ENCODE results near the gene PRSS1. TPM values are rescaled to one million over a fixed set of nuclear protein-coding genes. Genes with fewer than 3 reads are reported as not detected.
"Not testable (repeated sequence)": the region's sequence is repeated elsewhere in the genome, so short reads cannot be mapped to it uniquely, and the experiment has no call there.

The PRSS1 gene
- total and polyA plus RNA-seq, 3 experiments from 2014 or later, result not detected

DNA sequence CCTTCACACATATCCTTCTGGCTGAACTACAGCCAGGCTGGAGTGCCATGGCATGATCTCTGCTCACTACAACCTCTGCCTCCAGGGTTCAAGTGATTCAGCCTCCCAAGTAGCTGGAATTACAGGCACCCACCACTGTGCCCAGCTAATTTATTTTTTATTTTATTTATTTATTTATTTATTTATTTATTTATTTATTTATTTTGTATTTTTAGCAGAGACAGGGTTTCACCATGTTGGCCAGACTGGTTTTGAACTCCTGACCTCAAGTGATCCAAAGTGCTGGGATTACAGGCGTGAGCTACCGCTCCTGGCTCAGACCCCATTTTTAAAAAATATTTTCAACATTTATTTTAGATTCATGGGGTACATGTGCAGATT lies 27.6 kb downstream of the PRSS1 start:
- H3K4me3 Mint-ChIP-seq; H3K4me3 ChIP-seq (ENCODE audit: low read length); H3K27ac ChIP-seq (ENCODE audit: low read depth, low read length); H3K27me3 ChIP-seq (ENCODE audit: insufficient read depth, low read length, poor library complexity, severe bottlenecking); H3K9me3 Mint-ChIP-seq; H3K4me1 Mint-ChIP-seq; H3K36me3 ChIP-seq (ENCODE audit: insufficient read depth, low read length); H3K27me3 Mint-ChIP-seq; H3K27ac Mint-ChIP-seq; H3K4me1 ChIP-seq (ENCODE audit: insufficient read depth, low read length); POLR2A ChIA-PET; H3K9me3 ChIP-seq (ENCODE audit: low read length); H3K36me3 Mint-ChIP-seq; DNase-seq: not testable (repeated sequence)
- CTCF ChIA-PET, result interaction anchor here (1.4 kb wide), 1 partner anchor 37 kb away, joined by 3 read pairs; no protein-coding TSS in a partner anchor

GRCh38 chr7:142777318-142777717 lies 28.0 kb downstream of the PRSS1 start:
- Histone ChIP-seq H3K4me3 (ENCODE audit: low read length) (no peak overlapping the region), H3K4me1 (ENCODE audit: insufficient read depth, low read length) (no peaks in the 10 kb centered on the region), H3K27me3 (ENCODE audit: insufficient read depth, low read length, poor library complexity, severe bottlenecking) (no peaks in the 10 kb centered on the region), H3K27ac (ENCODE audit: low read depth, low read length) (no peak overlapping the region), H3K36me3 (ENCODE audit: insufficient read depth, low read length) (no peaks in the 10 kb centered on the region), H3K9me3 (ENCODE audit: low read length) (no peaks in the 10 kb centered on the region)
- ChIA-PET CTCF (interaction anchor here (1.4 to 1.6 kb wide), 2 partner anchors 34 to 36 kb away, joined by 3 to 5 read pairs; no protein-coding TSS in a partner anchor), POLR2A (no interaction called here)
- Mint-ChIP-seq H3K4me3 (no peak overlapping the region), H3K27me3 (no peaks in the 10 kb centered on the region), H3K27ac (peak overlapping the region in 1 of 8 donors; percentile 28), H3K36me3 (peaks cover 0 to 2% (median 0%) of the 10 kb centered on the region in 3 donors), H3K9me3 (no peaks in the 10 kb centered on the region), H3K4me1 (no peaks in the 10 kb centered on the region)
- no peak for DNase-seq

DNA sequence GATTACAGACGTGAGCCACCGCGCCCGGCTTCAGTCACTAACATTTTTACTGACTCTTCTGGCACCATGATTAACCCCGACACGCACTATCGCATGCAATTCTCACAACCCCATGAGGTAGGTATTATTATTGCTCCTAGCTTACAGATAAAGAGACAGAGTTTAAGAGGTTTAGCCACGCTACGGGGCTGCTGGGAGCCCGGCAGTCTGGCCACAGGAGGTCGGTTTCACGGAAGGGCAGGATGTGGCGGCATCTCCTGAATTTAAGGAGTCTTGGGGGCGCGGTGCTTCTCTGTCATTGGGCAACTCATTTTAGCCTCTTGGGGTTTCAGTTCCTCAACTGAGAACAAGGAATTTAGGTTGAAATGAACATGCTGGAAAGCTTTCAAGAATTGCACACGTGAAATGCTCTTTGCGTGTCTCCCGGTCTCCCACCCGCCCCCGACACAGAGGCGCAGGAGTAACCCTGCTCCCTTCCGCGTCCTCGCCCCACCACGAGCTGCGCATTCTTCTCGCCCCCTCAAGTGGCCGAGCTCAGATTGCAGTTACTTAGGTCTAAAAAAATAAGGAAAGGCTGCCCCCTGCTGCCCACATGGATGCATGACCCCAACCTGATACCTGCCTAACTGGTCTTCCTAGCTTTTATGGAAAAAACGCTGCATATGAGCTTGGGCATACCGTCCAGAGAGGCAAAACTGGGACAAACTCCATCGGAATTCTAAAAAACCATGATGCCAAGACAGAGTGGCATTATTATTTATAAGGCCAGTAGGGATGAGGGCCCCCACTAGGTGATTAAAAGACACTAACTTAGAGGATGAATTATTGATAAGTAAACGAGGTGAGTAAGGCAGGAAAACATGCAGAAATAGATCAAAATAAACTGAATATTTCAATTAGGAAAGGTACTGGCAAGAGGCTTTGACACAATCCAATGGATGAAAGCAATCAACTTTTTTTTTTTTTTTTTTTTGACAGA lies 33.9 kb downstream of the PRSS1 start:
- H3K27me3 ChIP-seq (ENCODE audit: insufficient read depth, low read length, poor library complexity, severe bottlenecking), result no peaks in the 10 kb centered on the region
- H3K4me1 Mint-ChIP-seq, result peaks cover 9 to 21% (median 15%) of the 10 kb centered on the region in 3 donors
- no peaks in the 10 kb centered on the region for H3K36me3 ChIP-seq (ENCODE audit: insufficient read depth, low read length)
- DNase-seq, result peak; percentile 60 to 85 (median 74)
- no peaks in the 10 kb centered on the region for H3K9me3 Mint-ChIP-seq
- H3K4me1 ChIP-seq (ENCODE audit: insufficient read depth, low read length), result peaks cover 9% of the 10 kb centered on the region
- H3K9me3 ChIP-seq (ENCODE audit: low read length), result no peaks in the 10 kb centered on the region
- no peak overlapping the region for H3K27ac ChIP-seq (ENCODE audit: low read depth, low read length)
- ChIA-PET POLR2A (interaction anchor here (1.1 to 19.9 kb wide), 3 partner anchors 14 to 151 kb away, joined by 3 to 1213 read pairs (median 392); no protein-coding TSS in a partner anchor), CTCF (interaction anchor here (0.7 to 21.1 kb wide), 14 partner anchors 11 to 158 kb away, joined by 3 to 508 read pairs (median 5); no protein-coding TSS in a partner anchor)
- no peaks in the 10 kb centered on the region for H3K27me3 Mint-ChIP-seq
- peak overlapping the region; percentile 79 to 91 (median 83) for H3K4me3 Mint-ChIP-seq
- peak overlapping the region; percentile 84 to 100 (median 94) for H3K27ac Mint-ChIP-seq
- peak overlapping the region; percentile 49 for H3K4me3 ChIP-seq (ENCODE audit: low read length)
- peaks cover 4 to 18% (median 5%) of the 10 kb centered on the region in 3 donors for H3K36me3 Mint-ChIP-seq

- Mint-ChIP-seq H3K36me3 (peaks cover 6 to 27% (median 8%) of the 10 kb centered on the region in 3 donors), H3K27me3 (no peaks in the 10 kb centered on the region), H3K4me1 (peaks cover 9 to 21% (median 15%) of the 10 kb centered on the region in 3 donors), H3K9me3 (no peaks in the 10 kb centered on the region), H3K4me3 (no peak overlapping the region), H3K27ac (peak overlapping the region in 7 of 8 donors; percentile 50 to 100 (median 99))
- Histone ChIP-seq H3K36me3 (ENCODE audit: insufficient read depth, low read length) (peaks cover 7% of the 10 kb centered on the region), H3K4me3 (ENCODE audit: low read length) (no peak overlapping the region), H3K27ac (ENCODE audit: low read depth, low read length) (no peak overlapping the region), H3K27me3 (ENCODE audit: insufficient read depth, low read length, poor library complexity, severe bottlenecking) (no peaks in the 10 kb centered on the region), H3K9me3 (ENCODE audit: low read length) (no peaks in the 10 kb centered on the region), H3K4me1 (ENCODE audit: insufficient read depth, low read length) (peaks cover 9% of the 10 kb centered on the region)
- CTCF ChIA-PET, result interaction anchor here (0.6 to 21.1 kb wide), 5 partner anchors 14 to 152 kb away, joined by 3 to 508 read pairs (median 26); no protein-coding TSS in a partner anchor
- POLR2A ChIA-PET, result interaction anchor here (0.6 to 19.9 kb wide), 5 partner anchors 13 to 133 kb away, joined by 3 to 1213 read pairs (median 17); no protein-coding TSS in a partner anchor
- no peak for DNase-seq
These were observed 34.8 kb downstream of the PRSS1 start for GRCh38 chr7:142784096-142784495.

- CTCF ChIA-PET, result interaction anchor here (0.6 to 21.1 kb wide), 5 partner anchors 13 to 152 kb away, joined by 3 to 508 read pairs (median 26); no protein-coding TSS in a partner anchor
- peaks cover 9% of the 10 kb centered on the region for H3K4me1 ChIP-seq (ENCODE audit: insufficient read depth, low read length)
- Mint-ChIP-seq H3K27ac (peak overlapping the region; percentile 91 to 100 (median 99)), H3K27me3 (no peaks in the 10 kb centered on the region), H3K36me3 (peaks cover 11 to 33% (median 13%) of the 10 kb centered on the region in 3 donors), H3K4me1 (peaks cover 9 to 21% (median 15%) of the 10 kb centered on the region in 3 donors), H3K4me3 (peak overlapping the region; percentile 20 to 91 (median 61)), H3K9me3 (no peaks in the 10 kb centered on the region)
- DNase-seq, result peak in 3 of 5 donors; percentile 58 to 73 (median 62)
- POLR2A ChIA-PET, result interaction anchor here (0.6 to 19.9 kb wide), 7 partner anchors 13 to 467 kb away, joined by 3 to 1213 read pairs (median 7); no protein-coding TSS in a partner anchor
- peak overlapping the region; percentile 85 for H3K27ac ChIP-seq (ENCODE audit: low read depth, low read length)
- no peak overlapping the region for H3K4me3 ChIP-seq (ENCODE audit: low read length)
- no peaks in the 10 kb centered on the region for H3K27me3 ChIP-seq (ENCODE audit: insufficient read depth, low read length, poor library complexity, severe bottlenecking)
- H3K36me3 ChIP-seq (ENCODE audit: insufficient read depth, low read length), result peaks cover 11% of the 10 kb centered on the region
- H3K9me3 ChIP-seq (ENCODE audit: low read length), result no peaks in the 10 kb centered on the region
These were observed 35.4 kb downstream of the PRSS1 start for GRCh38 chr7:142784716-142785115.

DNA sequence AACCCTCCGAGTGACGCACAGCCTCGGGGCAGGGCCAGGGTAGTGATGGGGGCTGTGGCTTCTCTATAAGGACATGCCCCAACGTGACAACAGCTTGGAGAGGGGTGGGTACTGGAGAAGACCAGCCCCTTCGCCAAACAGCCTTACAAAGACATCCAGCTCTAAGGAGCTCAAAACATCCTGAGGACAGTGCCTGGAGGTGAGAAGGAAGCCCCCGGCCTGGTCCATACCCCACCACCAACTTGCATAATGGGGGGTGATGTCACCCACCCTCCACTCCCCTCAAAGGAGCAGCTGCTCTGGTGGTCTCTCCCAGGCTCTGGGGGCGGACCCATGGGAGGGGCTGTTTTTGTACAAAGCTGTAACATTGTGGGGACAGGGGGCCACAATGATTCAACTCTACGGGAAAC lies 36.6 kb downstream of the PRSS1 start:
- ChIA-PET POLR2A (interaction anchor here (0.6 to 19.9 kb wide), 4 partner anchors 12 to 149 kb away, joined by 4 to 1213 read pairs (median 198); no protein-coding TSS in a partner anchor), CTCF (interaction anchor here (2.7 to 21.1 kb wide), 3 partner anchors 12 to 153 kb away, joined by 11 to 508 read pairs (median 94); no protein-coding TSS in a partner anchor)
- H3K27ac Mint-ChIP-seq, result peak overlapping the region; percentile 97 to 100 (median 99)
- Histone ChIP-seq H3K4me3 (ENCODE audit: low read length) (peak overlapping the region; percentile 49), H3K36me3 (ENCODE audit: insufficient read depth, low read length) (peaks cover 21% of the 10 kb centered on the region), H3K9me3 (ENCODE audit: low read length) (no peaks in the 10 kb centered on the region), H3K27ac (ENCODE audit: low read depth, low read length) (peak overlapping the region; percentile 85), H3K27me3 (ENCODE audit: insufficient read depth, low read length, poor library complexity, severe bottlenecking) (no peaks in the 10 kb centered on the region), H3K4me1 (ENCODE audit: insufficient read depth, low read length) (peaks cover 9% of the 10 kb centered on the region)
- H3K4me3 Mint-ChIP-seq, result peak overlapping the region; percentile 80 to 99 (median 85)
- H3K27me3 Mint-ChIP-seq, result no peaks in the 10 kb centered on the region
- H3K4me1 Mint-ChIP-seq, result peaks cover 12 to 24% (median 15%) of the 10 kb centered on the region in 3 donors
- DNase-seq, result peak; percentile 56 to 93 (median 83)
- peaks cover 19 to 44% (median 20%) of the 10 kb centered on the region in 3 donors for H3K36me3 Mint-ChIP-seq
- no peaks in the 10 kb centered on the region for H3K9me3 Mint-ChIP-seq

DNA sequence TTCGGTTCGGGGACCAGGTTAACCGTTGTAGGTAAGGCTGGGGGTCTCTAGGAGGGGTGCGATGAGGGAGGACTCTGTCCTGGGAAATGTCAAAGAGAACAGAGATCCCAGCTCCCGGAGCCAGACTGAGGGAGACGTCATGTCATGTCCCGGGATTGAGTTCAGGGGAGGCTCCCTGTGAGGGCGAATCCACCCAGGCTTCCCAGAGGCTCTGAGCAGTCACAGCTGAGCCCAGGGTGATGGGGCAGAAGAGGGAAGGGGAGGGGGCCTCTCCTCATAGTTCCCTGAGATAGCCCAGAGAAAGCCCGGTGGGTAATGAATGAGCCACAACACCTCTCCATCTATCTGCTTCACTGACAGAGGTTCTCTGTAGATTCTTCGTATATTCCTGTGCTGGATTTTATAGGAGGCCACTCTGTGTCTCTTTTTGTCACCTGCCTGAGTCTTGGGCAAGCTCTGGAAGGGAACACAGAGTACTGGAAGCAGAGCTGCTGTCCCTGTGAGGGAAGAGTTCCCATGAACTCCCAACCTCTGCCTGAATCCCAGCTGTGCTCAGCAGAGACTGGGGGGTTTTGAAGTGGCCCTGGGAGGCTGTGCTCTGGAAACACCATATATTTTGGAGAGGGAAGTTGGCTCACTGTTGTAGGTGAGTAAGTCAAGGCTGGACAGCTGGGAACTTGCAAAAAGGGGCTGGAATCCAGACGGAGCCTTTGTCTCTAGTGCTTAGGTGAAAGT lies 37.9 kb downstream of the PRSS1 start:
- H3K9me3 ChIP-seq (ENCODE audit: low read length), result no peaks in the 10 kb centered on the region
- ChIA-PET CTCF (interaction anchor here (7.8 to 21.1 kb wide), 2 partner anchors 11 to 21 kb away, joined by 94 to 508 read pairs; no protein-coding TSS in a partner anchor), POLR2A (interaction anchor here (0.7 to 19.9 kb wide), 5 partner anchors 10 to 459 kb away, joined by 3 to 1213 read pairs (median 5); no protein-coding TSS in a partner anchor)
- Mint-ChIP-seq H3K9me3 (no peaks in the 10 kb centered on the region), H3K27ac (peak overlapping the region; percentile 84 to 99 (median 98)), H3K27me3 (no peaks in the 10 kb centered on the region), H3K4me1 (peaks cover 16 to 32% (median 23%) of the 10 kb centered on the region in 3 donors), H3K36me3 (peaks cover 20 to 58% (median 21%) of the 10 kb centered on the region in 3 donors), H3K4me3 (peak overlapping the region; percentile 92 to 100 (median 98))
- H3K27me3 ChIP-seq (ENCODE audit: insufficient read depth, low read length, poor library complexity, severe bottlenecking), result no peaks in the 10 kb centered on the region
- H3K4me1 ChIP-seq (ENCODE audit: insufficient read depth, low read length), result peaks cover 9% of the 10 kb centered on the region
- peak in 1 of 5 donors; percentile 1 for DNase-seq
- peak overlapping the region; percentile 89 for H3K4me3 ChIP-seq (ENCODE audit: low read length)
- H3K27ac ChIP-seq (ENCODE audit: low read depth, low read length), result peak overlapping the region; percentile 80
- peaks cover 22% of the 10 kb centered on the region for H3K36me3 ChIP-seq (ENCODE audit: insufficient read depth, low read length)

Measured in CD8-positive, alpha-beta memory T cell (primary cell).